ENCODE results near the gene MRPL17.

The MRPL17 gene

GRCh38 chr11:6655020-6655789 lies 27.9 kb downstream of the MRPL17 start:
- H3K4me3 ChIP-seq (replicated peaks; ENCODE audit: low read depth, low read length), result peak overlapping the region; percentile 34
- TF ChIP-seq, protein P1, sequence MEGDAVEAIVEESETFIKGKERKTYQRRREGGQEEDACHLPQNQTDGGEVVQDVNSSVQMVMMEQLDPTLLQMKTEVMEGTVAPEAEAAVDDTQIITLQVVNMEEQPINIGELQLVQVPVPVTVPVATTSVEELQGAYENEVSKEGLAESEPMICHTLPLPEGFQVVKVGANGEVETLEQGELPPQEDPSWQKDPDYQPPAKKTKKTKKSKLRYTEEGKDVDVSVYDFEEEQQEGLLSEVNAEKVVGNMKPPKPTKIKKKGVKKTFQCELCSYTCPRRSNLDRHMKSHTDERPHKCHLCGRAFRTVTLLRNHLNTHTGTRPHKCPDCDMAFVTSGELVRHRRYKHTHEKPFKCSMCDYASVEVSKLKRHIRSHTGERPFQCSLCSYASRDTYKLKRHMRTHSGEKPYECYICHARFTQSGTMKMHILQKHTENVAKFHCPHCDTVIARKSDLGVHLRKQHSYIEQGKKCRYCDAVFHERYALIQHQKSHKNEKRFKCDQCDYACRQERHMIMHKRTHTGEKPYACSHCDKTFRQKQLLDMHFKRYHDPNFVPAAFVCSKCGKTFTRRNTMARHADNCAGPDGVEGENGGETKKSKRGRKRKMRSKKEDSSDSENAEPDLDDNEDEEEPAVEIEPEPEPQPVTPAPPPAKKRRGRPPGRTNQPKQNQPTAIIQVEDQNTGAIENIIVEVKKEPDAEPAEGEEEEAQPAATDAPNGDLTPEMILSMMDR (IDR thresholded peaks at IDR 0.05; ENCODE audit: low read depth, low read length, missing control alignments), result no peak
- no peak for DNase-seq (ENCODE audit: extremely low read depth, low read depth)

- H3K4me3 ChIP-seq (replicated peaks; ENCODE audit: low read depth, low read length), result peak overlapping the region; percentile 34
- no peak for DNase-seq (ENCODE audit: extremely low read depth, low read depth)
- TF ChIP-seq, protein P1 (IDR thresholded peaks at IDR 0.05; ENCODE audit: low read depth, low read length, missing control alignments), result no peak
Measured at GRCh38 chr11:6654281-6655019, 28.7 kb downstream of the MRPL17 start.

- TF ChIP-seq, protein P1 (IDR thresholded peaks at IDR 0.05; ENCODE audit: low read depth, low read length, missing control alignments), result no peak
- DNase-seq (ENCODE audit: extremely low read depth, low read depth), result no peak
- H3K4me3 ChIP-seq (replicated peaks; ENCODE audit: low read depth, low read length), result no peak overlapping the region
Measured at GRCh38 chr11:6653656-6654055, 29.5 kb downstream of the MRPL17 start.

DNA sequence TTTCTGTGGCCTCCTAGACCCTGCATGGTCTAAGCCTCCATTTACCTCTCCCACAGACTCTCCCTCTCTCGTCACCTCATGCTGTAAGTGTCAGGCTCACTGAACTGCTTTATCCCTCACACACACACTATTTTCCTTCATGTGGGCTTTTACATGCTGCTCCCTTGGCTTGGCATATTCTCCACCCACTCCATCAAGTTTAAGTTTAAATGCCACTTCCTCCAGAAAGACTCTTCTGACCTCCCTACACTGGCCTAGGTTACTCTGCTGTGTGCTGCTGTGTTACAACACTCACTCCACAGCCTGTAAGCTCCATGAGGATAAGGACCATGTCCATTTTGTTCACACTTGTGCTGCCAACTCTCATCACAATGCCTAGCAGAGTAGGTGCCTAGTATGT lies 30.0 kb downstream of the MRPL17 start:
- H3K4me3 ChIP-seq (replicated peaks; ENCODE audit: low read depth, low read length), result no peak overlapping the region
- TF ChIP-seq, protein P1 (IDR thresholded peaks at IDR 0.05; ENCODE audit: low read depth, low read length, missing control alignments), result no peak
- DNase-seq (ENCODE audit: extremely low read depth, low read depth), result no peak

- no peak overlapping the region for H3K4me3 ChIP-seq (replicated peaks; ENCODE audit: low read depth, low read length)
- DNase-seq (ENCODE audit: extremely low read depth, low read depth), result no peak
- TF ChIP-seq, protein P1 (IDR thresholded peaks at IDR 0.05; ENCODE audit: low read depth, low read length, missing control alignments), result no peak
Measured at GRCh38 chr11:6652182-6652581, 31.0 kb downstream of the MRPL17 start.

GRCh38 chr11:6650980-6651379 lies 32.2 kb downstream of the MRPL17 start:
- no peak for DNase-seq (ENCODE audit: extremely low read depth, low read depth)
- TF ChIP-seq, protein P1 (IDR thresholded peaks at IDR 0.05; ENCODE audit: low read depth, low read length, missing control alignments), result no peak
- no peak overlapping the region for H3K4me3 ChIP-seq (replicated peaks; ENCODE audit: low read depth, low read length)

Data from HFF-Myc (cell line).